K562 (cell line): Measurements from ENCODE around the gene C1RL. TPM values are rescaled to one million over a fixed set of nuclear protein-coding genes. Genes with fewer than 3 reads are reported as not detected.

Experiments
- ATAC-seq: fragments of 200-7000 bp; cut with Tn5 transposase; 3 replicates; pipeline ENCODE4 v1.9.1; 2020; ENCODE audit warnings: moderate library complexity
- BruUV-seq: library from RNA; stranded (reverse); fragments of 400-500 nt; replicated peaks from 2 replicates; lab custom pipeline; 2021; lab: Mats Ljungman, UMichigan
- CTCF ChIA-PET: fragments of 300-600 bp; formaldehyde crosslinking; extraction: SDS; loops from one replicate; lab custom pipeline; 2021; ENCODE audit warnings: low intra/inter-chr PET ratio; lab: Yijun Ruan, JAX
- POLR2A ChIA-PET: fragments of 300-600, 350-650 bp; sonication (Branson Sonifier 250); formaldehyde crosslinking; extraction: SDS; loops from one replicate; lab custom pipeline; 2021; ENCODE audit warnings: antibody characterized with exemption, inconsistent platforms; lab: Yijun Ruan, JAX
- DNase-seq, 4 experiments: peaks; one replicate each; pipeline versions ENCODE4 v3.0.0 to v3.0.0-alpha.2; 2011 to 2018; ENCODE audit warnings: low spot score in 3 of 4, mixed read lengths in 3 of 4; ENCODE audit errors: extremely low read depth in 1 of 4
- FAIRE-seq: peaks from 2 replicates; lab custom pipeline; 2011; peaks lifted over from hg19 to GRCh38; lab: Jason Lieb, UNC
- H2AFZ ChIP-seq: 2 replicates; pipeline ENCODE4 v1.6.0; 2011; ENCODE audit warnings: low read depth, low read length, control low read depth, inconsistent platforms
- H3K27ac ChIP-seq: fragments of 200-600 bp; 3 replicates; pipeline ENCODE4 v1.8.0; 2011; ENCODE audit warnings: low read depth, mild to moderate bottlenecking, control low read depth, inconsistent platforms, low read length, moderate library complexity, mixed read lengths; ENCODE audit errors: extremely low read depth
- H3K27me3 ChIP-seq, 2 experiments: fragments of 300-600 bp in 1 of 2; 2 replicates in 1 of 2; 3 replicates in 1 of 2; pipeline versions ENCODE4 v1.6.0 to v1.8.0; 2011; ENCODE audit warnings: inconsistent platforms in 2 of 2, low read length in 2 of 2, mild to moderate bottlenecking in 1 of 2, mixed read lengths in 1 of 2, moderate library complexity in 1 of 2; ENCODE audit not compliant: control insufficient read depth in 2 of 2, insufficient read depth in 2 of 2
- H3K36me3 ChIP-seq: fragments of 300-600 bp; 3 replicates; pipeline ENCODE4 v1.8.0; 2011; ENCODE audit warnings: mild to moderate bottlenecking, low read length, inconsistent platforms; ENCODE audit not compliant: control insufficient read depth, insufficient read depth
- H3K4me1 ChIP-seq, 2 experiments: fragments of 200-600 bp in 1 of 2; replicated peaks in 1 of 2; 2 replicates in 1 of 2; 3 replicates in 1 of 2; pipeline versions ENCODE4 v1.5.1 to v1.8.0; 2011; ENCODE audit warnings: inconsistent platforms in 2 of 2, low read length in 2 of 2, mild to moderate bottlenecking in 1 of 2, mixed read lengths in 1 of 2, moderate library complexity in 1 of 2; ENCODE audit not compliant: control insufficient read depth in 2 of 2, insufficient read depth in 2 of 2
- H3K4me2 ChIP-seq: 2 replicates; pipeline ENCODE4 v1.6.1; 2011; ENCODE audit warnings: low read length, control low read depth, inconsistent platforms, mixed read lengths; ENCODE audit not compliant: insufficient read depth
- H3K4me3 ChIP-seq: fragments of 200-600 bp; sonication (generic), shearing (Covaris generic); 2 replicates; pipeline ENCODE4 v1.5.1; 2016; ENCODE audit warnings: control low read depth, inconsistent platforms
- H3K79me2 ChIP-seq: fragments of 200-600 bp; 3 replicates; pipeline ENCODE4 v1.8.0; 2011; ENCODE audit warnings: low read length, inconsistent platforms; ENCODE audit not compliant: control insufficient read depth, insufficient read depth
- H3K9ac ChIP-seq, 2 experiments: 2 replicates each; pipeline versions ENCODE4 v1.6.0 to v1.6.1; 2011; ENCODE audit warnings: low read depth in 2 of 2, low read length in 2 of 2, control low read depth in 1 of 2, inconsistent platforms in 1 of 2, mild to moderate bottlenecking in 1 of 2, mixed read lengths in 1 of 2; ENCODE audit not compliant: insufficient read depth in 1 of 2
- H3K9me1 ChIP-seq: one replicate; pipeline ENCODE4 v1.6.0; 2011; ENCODE audit warnings: inconsistent platforms, mild to moderate bottlenecking, low read length, moderate library complexity; ENCODE audit not compliant: control insufficient read depth, insufficient read depth
- H3K9me3 ChIP-seq: replicated peaks from 2 replicates; pipeline ENCODE4 v1.5.1; 2011; ENCODE audit warnings: low read depth, low read length, inconsistent platforms; ENCODE audit not compliant: control insufficient read depth, insufficient read depth
- H4K20me1 ChIP-seq: replicated peaks from 2 replicates; pipeline ENCODE4 v1.6.1; 2011; ENCODE audit warnings: low read length, inconsistent platforms, mixed read lengths; ENCODE audit not compliant: control insufficient read depth, insufficient read depth
- MYNN ChIP-seq, 2 experiments: sonication (generic); formaldehyde crosslinking in 1 of 2; IDR thresholded peaks; 2 replicates each; pipeline versions ENCODE4 v1.5.0 to v1.6.1; 2016 to 2020; ENCODE audit warnings: antibody characterized with exemption in 1 of 2, missing genetic modification reagents in 1 of 2
- NELFE ChIP-seq: IDR thresholded peaks from 2 replicates; pipeline ENCODE4 v1.6.1; 2011; ENCODE audit warnings: mild to moderate bottlenecking; ENCODE audit not compliant: insufficient read depth, insufficient read length
- NKRF ChIP-seq: fragments of 450-650 bp; IDR thresholded peaks from 2 replicates; pipeline ENCODE4 v1.6.1; 2016; ENCODE audit warnings: borderline replicate concordance
- NRF1 ChIP-seq, 2 experiments: fragments of 450-650 bp; IDR thresholded peaks in 1 of 2; conservative IDR thresholded peaks in 1 of 2; 2 replicates each; pipeline ENCODE4 v1.6.1; 2014; ENCODE audit warnings: mild to moderate bottlenecking in 2 of 2
- ZKSCAN3 ChIP-seq: fragments of 250-450 bp; sonication (Bioruptor Pico); IDR thresholded peaks from 2 replicates; pipeline ENCODE4 v1.4.0; 2020
- WGBS: fragments of 100-300 bp; shearing (Covaris generic); methylation state at CpG from one replicate; pipeline ENCODE4 v1.1.6; 2016; ENCODE audit warnings: low coverage, mixed read lengths; ENCODE audit not compliant: insufficient coverage; ENCODE audit errors: missing lambda C conversion rate; 5-methylcytosine and 5-hydroxymethylcytosine counted together
- in situ Hi-C: fragments of 300-500 bp; cut with MboI; formaldehyde crosslinking; loops from 4 replicates; pipeline ENCODE4 v1.15.0; 2018; ENCODE audit warnings: inconsistent platforms, mixed read lengths
- intact Hi-C: fragments of 100-400 bp; cut with micrococcal nuclease; formaldehyde crosslinking; loops from 2 replicates; pipeline ENCODE4 v1.14.2; 2022
- polyA plus RNA-seq, 8 experiments: library from polyadenylated mRNA; depleted of rRNA in 4 of 8; stranded (reverse) in 5 of 8; unstranded in 3 of 8; fragments of >200 nt; fragmentation: Nextera tagmentation in 2 of 8; fragmentation: Illumina TruSeq in 1 of 8; extraction: Ambion mirVana in 2 of 8; extraction: Trizol in 1 of 8; gene quantifications; 2 replicates each; pipeline versions ENCODE4 v1.2.1 to v1.2.3, GENCODE V29; 2011 to 2014; ENCODE audit warnings: inconsistent platforms in 1 of 8, missing spikeins in 1 of 8
- total RNA-seq, 7 experiments: library from RNA; depleted of rRNA in 6 of 7; stranded (reverse); fragments of >200 nt in 6 of 7; fragmentation: Illumina TruSeq in 2 of 7; extraction: Trizol in 2 of 7; gene quantifications; 2 replicates each; pipeline versions ENCODE4 v1.2.1 to v1.2.3, GENCODE V29; 2011 to 2021; ENCODE audit warnings: low replicate concordance in 1 of 7

The C1RL gene
- total and polyA plus RNA-seq, 9 of the 15 experiments (the other 6 are each of a cell fraction or from before 2014, with no cell fraction given) = 1.4 to 10.7 (median 8.0) TPM

GRCh38 chr12:7122811-7123769 lies 14.1 kb upstream of the C1RL start (continued):
- 0 out of 4 replicates have a peak, but pooled peaks of 1 of the 2 experiments have one; percentile 10 for TF ChIP-seq NRF1 (conservative IDR thresholded peaks at IDR 0.05 in 1 of 2, IDR thresholded peaks at IDR 0.05 in 1 of 2)

- intact Hi-C loops = loop anchor here (5.0 kb wide), 1 partner anchor 66 kb away; the partner anchor contains the start of gene PEX5
- H3K9me1 ChIP-seq = no peaks in the 10 kb centered on the region
- TF ChIP-seq NKRF = no peak
- TF ChIP-seq NELFE = no peak
- TF ChIP-seq ZKSCAN3 = no peak
- TF ChIP-seq MYNN (IDR thresholded peaks at IDR 0.05) = peak; percentile 87
- no peak for TF ChIP-seq MYNN (CRISPR knock-in tag; IDR thresholded peaks at IDR 0.05)
- TF ChIP-seq, all 486 proteins: peak for 1
- Histone ChIP-seq H4K20me1 (no peaks in the 10 kb centered on the region), H3K27me3 (no peaks in the 10 kb centered on the region), H3K4me1 (peaks cover 47 to 58% of the 10 kb centered on the region in 2 experiments), H3K27ac (no peak overlapping the region), H3K4me2 (no peak overlapping the region), H3K79me2 (no peaks in the 10 kb centered on the region), H3K9me3 (no peaks in the 10 kb centered on the region), H3K9ac (no peak overlapping the region), H3K4me3 (no peak overlapping the region), H3K36me3 (peaks cover 4% of the 10 kb centered on the region; the same call in 1 of the 3 replicates), H2AFZ (no peak overlapping the region)
- POLR2A ChIA-PET = interaction anchor here (0.9 kb wide), 1 partner anchor 8 kb away, joined by 3 read pairs; no protein-coding TSS in a partner anchor
- no peak for DNase-seq
- FAIRE-seq = no peak
- no TSS peak for BruUV-seq
- in situ Hi-C loops = no loop called here
- ATAC-seq = no peak
- WGBS = 50% methylated on average over 4 of the region's 5 CpGs
- CTCF ChIA-PET = no interaction called here
Measured at GRCh38 chr12:7121324-7121723, 12.3 kb upstream of the C1RL start.
